Measurements from ENCODE around the gene AKR1B1.

Gene AKR1B1

DNA sequence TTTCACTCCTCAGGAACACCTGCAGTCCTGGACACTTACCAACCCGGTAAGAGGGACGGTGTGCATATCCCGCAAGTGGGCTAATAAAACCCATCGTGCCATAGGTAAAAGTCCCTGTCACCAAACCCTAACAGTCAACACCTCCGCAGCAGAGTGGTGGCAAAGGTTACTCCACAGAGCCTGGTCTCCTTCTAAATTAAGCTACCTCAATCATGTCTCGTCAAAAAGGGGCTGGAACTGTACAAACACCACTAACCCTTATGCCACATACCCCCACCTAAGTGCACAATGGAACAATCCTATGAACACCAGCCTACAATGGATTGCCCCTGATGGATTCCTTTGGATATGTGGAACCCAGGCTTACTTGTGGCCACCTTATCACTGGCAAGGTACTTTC is 9.6 kb upstream of the AKR1B1 start:
- FAIRE-seq: no peak

DNA sequence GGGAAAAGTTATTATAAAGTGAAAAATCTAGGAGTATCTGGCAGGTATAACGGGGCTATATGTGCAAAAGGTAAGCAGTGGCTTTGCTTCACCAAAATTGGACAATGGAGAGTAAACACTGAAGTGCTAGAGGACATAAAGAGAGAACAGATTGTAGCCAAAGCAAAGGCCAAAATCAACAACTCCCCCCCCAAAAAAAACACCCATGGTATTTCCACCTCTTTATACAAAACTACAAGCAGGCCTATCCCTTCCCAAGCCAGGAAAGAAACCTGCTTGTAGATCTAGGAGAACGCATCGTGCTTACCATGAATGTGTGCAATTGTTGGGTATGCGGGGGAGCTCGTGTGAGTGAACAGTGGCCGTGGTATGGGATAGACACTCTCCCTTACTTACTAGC is 9.2 kb upstream of the AKR1B1 start:
- no peak for FAIRE-seq

DNA sequence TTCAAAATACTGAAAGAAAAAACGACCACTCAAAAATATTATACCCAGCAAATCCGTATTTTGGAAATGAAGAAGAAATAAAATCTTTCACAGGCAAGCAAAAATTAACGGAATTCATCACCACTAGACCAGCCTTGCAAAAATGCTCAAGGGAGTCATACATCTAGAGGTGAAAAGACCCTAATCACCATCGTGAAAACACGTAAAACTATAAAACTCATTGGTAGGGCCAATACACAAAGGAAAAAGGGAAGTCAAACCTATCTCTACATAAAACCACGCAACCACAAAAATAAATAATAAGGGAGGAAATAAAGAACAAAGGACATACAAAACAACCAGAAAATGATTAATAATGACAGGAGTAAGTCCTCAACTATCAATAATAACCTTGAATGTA is 6.6 kb upstream of the AKR1B1 start:
- no peak for FAIRE-seq

DNA sequence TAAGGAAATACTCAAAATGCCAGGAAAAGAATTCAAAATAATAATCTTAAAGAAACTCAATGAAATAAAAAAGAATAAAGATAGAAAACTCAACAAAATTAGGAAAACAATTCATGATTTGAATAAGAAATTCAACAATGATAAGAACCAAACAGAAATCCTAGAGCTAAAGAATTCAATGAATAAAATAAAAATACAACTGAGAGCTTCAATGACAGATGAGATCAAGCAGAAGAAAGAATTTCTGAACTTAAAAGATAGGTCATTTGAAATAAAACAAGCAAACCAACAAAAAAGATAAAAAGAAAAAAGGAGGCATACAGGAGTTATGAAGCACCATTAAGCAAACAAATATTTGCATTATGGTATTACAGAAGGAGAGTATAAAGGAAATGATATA is 5.6 kb upstream of the AKR1B1 start:
- FAIRE-seq: no peak

DNA sequence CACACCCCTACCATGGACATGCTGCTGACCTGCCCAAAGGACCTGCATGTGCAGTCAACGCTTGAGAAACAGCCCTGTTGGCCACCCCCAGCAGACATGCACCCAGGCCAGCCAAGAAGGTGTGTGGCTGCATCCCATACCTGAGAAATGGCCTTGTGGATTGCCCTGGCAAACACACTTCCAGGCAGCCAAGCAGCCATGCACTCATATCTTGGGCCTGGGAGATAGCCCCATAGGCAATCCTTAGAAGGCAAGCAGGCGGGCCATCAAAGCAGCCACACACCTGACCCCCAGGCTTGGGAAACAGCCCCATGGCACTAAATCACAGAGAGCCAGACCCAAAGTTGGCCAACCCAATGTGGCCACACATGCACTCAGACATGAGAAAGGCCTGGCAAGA is 4.9 kb upstream of the AKR1B1 start:
- no peak for FAIRE-seq

DNA sequence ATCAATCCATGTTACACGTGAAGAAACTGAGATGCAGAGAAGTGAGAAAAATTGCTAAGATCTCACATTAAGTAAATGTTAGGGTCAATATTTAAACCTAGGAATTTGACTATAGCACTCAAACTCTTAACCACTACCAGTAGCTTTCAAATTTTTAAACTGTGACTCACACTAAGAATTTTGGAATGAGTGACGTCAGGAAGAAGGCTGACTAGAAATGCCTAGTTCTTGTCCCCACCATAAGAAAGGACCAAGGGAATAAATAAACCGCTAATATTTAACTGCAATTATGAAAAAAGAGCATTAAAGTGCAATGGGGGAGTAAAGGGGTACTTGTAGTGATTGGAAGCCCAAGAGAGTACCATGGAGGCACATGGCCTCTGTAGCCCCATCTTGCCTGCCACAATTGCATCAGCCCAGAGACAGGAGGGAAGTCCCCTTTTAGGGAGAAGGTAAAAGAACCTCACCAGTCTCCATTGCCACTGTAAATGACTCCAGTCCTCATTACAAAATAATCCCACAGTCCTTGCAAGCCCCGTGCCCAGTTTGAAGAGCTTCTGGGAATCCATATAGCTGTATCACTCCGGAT is 3.5 kb upstream of the AKR1B1 start:
- no peak for FAIRE-seq

DNA sequence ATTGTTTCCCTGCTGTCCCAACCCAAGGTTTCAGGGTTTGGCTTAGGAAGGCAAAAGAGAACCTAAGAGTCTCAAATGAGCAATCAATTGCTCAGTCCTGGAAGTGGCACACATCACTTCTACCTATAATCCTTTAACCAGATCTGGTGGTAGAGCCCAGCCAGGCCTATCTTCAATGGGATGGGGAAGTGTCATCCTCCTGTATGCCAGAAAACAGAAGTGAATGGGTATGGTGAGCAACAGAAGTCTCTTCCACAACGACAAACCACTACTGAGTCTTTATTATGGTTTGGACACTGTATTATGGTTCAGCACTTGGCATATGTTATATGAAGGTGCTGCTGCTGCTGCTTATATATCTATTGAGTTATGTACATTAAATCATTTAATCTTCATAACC is 3.0 kb upstream of the AKR1B1 start:
- no peak for FAIRE-seq

DNA sequence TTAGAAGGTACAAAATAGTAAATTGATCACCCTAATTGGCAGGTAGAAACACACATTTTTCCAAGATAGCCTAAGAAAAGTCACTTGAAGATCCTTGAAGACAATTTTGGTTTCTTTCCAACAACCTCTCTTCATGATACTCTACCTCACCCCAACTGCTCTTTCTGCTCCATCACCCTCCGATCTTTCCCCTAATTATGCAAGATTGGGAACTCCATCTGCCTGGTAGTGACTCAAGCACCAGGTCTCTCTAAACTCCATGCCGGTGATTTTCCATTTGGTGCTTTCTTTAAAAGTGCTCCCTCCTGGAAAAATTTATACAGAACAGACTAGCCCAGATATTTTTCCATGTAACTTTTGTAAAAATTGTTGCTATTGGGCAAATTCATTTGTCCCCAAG is 1.1 kb upstream of the AKR1B1 start:
- FAIRE-seq: no peak

DNA sequence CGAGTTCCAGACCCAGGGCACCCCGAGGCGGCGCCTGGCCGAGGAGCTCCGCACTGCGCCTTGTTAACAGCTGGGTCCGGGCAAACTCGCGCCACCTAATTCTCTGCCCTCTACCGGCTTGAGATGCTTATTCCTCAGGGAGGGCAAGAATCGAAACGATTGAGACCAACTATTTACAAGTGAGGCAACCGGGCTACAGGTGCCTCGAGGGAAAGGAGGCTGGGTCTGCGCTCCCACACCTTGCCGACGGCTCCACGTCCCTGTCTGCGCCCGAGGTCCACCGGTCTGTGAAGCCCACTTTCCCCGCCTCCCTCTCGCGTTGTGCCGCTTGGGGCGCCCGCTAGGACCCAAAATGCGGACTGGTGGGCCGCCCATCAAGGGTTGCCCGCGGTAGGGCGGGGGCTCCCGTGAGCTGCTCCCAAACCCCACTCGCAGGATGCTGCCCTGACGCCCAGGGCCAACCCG is 527 bp downstream of the AKR1B1 start:
- no peak for FAIRE-seq

DNA sequence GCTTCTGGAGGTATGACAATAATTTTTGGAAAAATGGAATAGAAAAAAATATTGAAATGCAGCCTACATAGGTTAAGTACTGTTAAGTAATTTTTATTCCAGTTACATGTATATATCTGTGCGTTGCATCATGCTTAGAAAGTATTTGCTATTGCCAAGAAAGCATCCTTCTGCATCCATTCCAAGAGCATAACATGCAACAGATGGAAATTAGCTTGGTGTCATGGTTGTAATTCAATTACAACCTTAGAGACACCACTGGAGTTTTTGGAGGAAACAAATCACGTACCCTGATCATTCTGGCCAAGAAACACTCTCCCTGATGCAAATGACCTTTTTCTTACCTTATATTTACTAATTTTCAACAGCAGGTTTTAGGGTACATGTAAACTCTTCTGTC is 1.7 kb downstream of the AKR1B1 start:
- no peak for FAIRE-seq

DNA sequence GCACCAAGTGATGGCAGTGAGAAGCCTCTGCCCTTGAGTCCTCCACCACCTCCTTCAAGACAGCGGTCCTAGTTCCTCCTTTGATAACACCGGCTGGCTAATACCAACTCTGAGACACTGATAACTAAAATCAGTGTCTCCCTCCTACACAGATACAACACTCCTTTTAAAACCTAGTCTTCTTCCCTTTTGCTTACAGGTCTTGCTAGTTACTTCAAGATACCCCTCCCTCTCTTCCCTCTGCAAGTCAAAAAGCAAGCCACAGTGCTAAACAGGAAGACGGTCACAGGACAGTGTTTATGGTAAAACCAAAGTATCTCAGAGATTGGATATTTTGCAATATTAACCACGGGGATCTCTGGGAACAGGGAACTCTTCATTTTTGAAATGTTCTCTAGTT is 4.6 kb downstream of the AKR1B1 start:
- no peak for FAIRE-seq

DNA sequence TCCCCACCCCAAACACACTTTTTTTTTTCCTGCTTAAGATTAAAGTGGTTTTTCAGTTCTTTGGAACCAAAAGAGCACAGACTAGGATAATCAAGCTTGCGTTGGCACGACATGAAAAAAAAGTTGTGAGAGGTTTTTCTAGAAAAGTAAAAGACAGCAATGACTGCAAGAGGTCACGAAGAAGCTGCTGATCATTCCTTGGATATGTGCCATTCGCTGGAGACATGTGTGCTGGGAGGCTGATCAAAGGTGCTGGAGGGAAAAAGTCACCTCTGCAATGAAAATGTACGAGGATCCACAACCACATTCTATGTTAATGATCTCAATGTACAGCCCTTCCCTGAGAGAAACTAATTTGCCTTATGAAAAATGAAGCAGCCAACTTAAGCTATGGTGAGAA is 5.4 kb downstream of the AKR1B1 start:
- no peak for FAIRE-seq

DNA sequence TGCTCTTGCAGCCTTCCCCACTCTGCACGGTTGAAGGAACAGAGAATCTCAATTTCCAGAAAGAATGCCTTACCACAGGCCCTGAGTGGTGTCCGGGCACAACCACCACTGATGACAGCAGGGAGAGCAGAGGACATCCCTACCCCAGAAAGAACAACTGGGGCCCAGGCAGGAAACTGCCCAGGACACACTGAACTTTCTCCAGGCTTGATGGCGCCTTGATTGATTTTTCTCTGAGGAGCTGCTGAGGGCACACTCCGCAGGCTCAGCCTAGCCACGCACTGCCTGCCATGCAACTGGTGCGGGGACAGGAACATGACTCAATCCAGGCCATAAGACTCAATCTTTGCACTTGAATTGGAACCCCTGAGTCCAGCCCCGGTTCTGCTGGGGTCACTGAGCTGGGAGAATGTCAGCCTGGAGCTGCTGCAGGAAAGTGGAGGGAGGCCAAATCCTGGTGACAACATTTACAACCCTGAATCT is 5.9 kb downstream of the AKR1B1 start:
- FAIRE-seq: no peak

DNA sequence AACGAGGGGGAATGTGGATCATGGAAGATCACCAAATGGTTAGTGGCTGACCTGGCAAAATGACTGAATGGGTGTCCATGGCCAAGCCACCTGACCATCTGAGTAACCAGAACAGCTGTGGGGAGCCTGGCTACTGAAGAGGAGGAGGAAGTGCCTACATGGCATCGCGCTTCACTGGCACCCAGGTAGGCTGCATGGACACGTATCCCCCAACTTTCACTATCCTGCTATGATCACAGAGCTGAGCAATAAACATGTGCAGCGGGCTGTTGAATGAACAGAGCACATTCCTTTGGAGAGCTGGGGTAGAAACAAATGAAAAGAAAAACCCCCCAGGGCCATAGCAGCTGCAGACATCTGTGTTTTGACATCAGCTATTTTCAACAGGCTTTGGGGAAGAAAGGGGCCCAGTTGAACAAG is 6.5 kb downstream of the AKR1B1 start:
- FAIRE-seq: no peak

DNA sequence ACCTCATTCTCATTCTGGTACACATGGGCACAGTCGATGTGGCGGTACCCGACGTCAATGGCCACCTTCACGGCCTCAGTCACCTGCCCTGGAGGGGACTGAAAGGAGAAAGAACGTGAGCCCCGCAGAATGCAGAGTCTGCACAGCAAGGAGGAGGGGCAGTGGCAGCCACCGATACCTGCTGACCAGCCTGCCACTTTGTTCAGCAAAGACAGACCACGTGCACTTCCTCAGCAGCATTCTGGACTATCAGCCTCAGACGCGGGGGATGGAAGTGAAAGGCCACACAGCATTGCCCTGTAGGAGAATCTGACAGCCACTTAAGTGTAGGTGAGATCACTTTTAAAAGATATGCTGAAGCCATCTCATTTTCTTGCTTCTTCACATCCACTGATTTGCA is 7.2 kb downstream of the AKR1B1 start:
- FAIRE-seq: no peak

DNA sequence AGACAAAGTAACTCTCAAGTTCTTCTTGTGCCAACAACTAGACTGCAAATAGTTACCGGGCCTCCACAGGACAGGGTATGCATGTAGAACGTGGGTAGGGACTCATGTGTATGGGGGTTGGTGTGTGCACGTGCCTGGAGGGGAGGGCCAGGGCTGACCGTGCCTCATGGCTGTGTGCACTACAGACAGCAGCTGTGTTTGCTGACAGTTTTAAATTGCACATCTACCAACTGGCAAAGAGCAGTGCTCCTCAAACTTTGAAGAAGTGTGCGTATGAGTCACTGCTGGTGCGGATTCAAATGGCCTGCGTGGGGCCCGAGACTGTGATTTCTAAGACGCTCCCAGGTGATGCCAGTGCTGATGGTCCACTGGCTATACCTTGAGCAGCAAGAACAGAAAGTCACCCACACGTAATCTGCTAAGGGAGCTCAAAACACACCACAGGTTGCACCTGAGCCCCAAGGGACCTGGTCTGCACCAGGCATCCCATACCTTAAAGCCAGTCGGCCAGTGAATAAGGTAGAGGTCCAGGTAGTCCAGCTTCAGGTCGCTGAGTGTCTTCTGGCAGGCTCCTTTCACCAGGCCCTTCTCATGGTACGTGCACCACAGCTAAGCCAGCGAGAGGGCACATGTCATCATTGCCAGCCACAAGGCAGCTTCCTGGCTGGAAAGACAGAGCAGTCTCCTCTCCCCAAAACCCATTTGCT is 8.5 kb downstream of the AKR1B1 start:
- no peak for FAIRE-seq

DNA sequence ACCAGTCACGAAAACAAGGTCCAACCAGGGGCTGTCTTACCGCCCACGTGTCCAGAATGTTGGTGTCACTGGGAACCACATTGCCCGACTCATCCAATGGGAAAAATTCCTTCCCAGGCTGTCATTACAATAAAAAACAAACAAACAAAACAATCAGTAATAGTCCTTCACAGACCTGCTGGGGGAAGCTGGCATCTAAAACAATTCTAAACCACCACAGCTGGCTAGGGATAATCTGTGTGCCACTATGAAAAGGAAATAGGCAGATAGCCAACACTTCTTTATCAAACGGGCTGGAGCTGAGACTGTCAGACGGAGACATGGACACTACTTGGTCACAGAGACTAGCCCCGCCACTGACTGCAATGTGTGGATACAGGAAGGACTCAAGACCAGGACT is 9.2 kb downstream of the AKR1B1 start:
- FAIRE-seq: no peak

DNA sequence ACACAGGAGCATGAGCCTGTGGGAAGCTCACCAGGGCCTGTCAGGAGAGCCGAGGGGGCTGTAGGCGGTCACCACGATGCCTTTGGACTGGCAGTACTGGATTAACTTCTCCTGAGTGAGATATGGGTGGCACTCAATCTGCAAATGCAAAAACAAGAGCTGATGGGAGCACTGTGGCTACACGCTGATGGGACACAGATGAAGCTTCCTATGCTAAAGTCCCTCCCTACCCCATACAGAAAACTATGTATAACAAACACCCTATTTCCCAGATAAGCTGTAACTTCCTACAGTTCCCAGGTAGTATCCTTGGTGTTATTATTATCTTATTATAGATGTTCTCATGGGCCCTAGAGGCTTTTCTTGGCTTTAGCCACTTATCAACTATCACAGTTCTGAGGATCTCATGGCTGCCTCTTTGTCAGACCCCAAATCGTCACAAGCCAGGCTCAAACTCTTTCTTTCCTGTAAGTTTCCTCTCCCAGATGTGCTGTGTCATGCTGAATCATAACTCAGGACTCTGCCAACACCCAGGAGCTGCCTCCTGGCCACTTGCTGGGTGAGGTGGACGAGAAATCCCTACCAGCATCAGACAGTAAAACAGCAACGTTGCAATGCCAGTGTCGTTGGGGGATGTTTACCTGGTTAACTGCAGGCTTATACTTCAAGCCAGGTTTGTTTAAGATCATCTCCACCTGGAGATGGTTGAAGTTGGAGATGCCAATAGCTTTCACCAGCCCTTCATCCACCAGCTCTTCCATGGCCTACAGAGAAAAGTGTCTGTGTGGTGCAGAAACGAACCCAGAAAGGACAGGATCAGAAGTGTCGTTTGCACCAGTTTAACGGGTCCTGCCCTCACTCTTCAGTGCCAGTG is 10.3 kb downstream of the AKR1B1 start:
- FAIRE-seq: no peak

DNA sequence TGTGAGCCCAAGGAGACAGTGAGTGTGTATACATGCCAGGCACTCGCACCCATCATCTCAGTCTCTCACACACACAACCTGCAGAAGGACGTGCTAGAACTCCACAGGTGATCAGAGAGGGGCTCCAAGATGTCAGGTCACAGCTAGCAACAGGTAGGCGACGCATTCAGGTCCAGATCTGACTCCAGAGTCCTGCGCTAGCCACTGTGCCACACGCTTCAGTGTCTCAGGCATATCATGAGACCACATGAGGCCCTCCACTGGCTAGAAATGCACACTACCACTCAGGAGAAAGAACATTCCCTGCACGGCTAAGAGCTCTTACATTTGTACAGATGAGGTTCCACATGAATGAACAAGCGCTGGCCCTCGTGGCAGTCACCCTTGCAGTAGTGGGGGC is 11.5 kb downstream of the AKR1B1 start:
- no peak for FAIRE-seq

DNA sequence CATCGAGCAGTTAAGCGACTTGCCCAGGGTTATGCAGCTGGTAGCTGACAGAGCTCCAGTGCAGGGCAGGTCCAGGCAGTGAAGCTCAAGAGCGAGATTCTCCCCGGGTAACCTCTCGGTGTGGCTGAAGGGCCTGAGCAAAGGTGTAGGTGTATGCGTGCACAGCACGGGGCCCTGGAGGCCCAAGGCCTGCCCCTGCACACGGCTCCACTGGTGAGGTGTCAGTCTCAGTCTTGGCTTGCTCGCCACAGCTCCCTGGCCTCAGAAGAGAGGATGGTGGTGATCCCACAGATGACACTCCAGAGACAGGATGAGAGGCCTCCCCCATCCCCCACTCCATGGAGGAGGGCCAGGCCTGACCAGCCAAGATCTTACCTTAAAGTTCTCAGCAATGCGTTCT is 12.0 kb downstream of the AKR1B1 start:
- no peak for FAIRE-seq

DNA sequence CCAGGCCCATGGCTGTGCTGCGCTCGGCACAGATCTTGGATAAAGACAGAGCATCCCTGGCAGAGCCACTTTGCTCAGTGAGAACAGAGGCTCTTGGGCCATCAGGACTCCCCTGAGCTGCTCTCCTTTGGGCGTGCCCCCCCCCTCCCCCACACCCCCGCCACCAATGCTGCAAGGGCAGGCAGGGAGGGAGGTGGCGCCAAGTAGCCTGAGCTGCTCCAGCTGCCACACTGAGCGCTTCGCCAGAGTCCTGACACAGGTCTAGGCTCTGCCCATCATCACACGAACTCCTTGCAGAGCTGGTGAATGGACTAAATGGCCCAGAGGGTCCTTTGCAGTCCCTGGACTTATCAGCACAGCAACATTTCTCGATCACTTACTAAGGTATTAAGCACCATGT is 12.5 kb downstream of the AKR1B1 start:
- no peak for FAIRE-seq

DNA sequence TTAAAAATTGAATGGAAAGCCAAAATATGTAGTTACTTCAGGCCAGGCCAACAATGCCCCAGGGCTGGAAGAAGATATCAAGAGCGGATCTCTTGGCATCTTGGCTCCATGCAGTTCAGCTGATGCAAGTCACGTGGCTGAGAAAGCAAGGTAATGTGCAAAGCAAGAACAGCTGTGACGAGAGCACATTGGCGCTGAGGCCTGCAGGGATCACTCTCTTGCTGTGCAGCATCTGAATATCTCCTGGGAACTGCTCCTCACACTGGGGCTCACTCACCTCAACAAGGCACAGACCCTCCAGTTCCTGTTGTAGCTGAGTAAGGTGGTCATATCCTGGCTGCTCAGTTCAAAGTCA is 14.0 kb downstream of the AKR1B1 start:
- FAIRE-seq: no peak

DNA sequence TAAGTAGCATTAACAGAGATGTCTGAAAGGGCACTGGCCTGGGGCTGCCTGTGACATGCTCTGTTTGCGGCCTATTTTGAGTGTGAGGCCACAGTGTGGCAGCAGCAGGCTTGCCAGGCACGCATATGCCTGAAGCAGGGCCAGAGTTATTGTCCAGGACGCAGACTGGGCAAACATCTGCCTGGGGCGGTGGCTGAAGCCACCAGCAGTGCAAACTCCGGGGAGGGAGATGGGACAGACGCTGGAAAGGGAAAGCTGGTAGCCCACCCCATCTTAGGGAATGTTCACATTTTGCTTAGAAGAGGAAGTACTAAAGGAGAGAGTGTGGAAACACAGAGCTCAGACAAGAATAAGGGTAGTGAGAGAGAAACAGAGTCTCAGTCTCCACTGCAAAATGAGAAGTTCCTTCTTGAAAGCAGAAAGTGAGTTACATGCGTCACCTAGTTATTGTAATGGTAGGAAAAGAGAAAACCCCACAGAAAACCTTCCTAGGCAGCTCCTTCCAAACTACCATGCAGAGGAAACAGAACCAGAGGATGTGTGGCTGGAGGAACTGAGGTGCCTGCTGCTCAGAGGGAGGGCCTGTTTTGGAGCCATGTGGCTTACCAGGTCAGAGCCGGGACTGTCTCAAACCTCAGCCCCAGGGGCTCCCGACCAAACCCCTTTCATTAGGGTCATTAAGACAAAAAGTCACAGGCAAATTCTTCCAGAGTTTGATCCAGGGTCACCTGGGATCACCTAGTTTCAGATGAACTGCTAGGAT is 14.5 kb downstream of the AKR1B1 start:
- no peak for FAIRE-seq

Measured in TTC549 (cell line).